GM10266 (cell line): ENCODE data around the gene MYO1H.
A peak's percentile ranks its signal among the peaks of the same experiment; 100 is the strongest.

Source experiments
- DNase-seq: peaks from one replicate; pipeline ENCODE4 v3.0.0; 2012; ENCODE audit errors: extremely low spot score
- TF ChIP-seq, protein P1 (sequence below): IDR thresholded peaks from 2 replicates; pipeline ENCODE4 v1.5.1; 2012; ENCODE audit warnings: mild to moderate bottlenecking, low read depth; ENCODE audit not compliant: control insufficient read depth, insufficient read depth; ENCODE audit errors: missing control alignments

Gene MYO1H

DNA sequence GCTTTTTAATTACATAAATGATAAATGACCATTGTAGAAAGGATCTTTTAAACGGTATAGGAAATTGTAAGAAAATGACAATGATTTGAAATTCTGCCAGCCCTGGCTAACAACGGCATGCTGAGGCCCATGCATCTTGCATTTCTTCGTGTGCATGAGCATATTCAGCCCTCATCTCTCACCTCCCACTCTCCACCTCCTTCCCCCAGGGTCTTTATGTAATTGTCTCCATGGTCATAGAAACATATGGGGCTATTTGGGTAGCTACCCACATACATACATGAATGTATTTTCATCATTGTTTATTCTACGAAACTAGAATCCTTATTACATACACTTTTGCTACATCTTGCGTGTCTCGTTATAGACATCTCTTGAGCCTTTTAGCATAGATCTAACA lies 4.5 kb downstream of the MYO1H start:
- TF ChIP-seq, protein P1, sequence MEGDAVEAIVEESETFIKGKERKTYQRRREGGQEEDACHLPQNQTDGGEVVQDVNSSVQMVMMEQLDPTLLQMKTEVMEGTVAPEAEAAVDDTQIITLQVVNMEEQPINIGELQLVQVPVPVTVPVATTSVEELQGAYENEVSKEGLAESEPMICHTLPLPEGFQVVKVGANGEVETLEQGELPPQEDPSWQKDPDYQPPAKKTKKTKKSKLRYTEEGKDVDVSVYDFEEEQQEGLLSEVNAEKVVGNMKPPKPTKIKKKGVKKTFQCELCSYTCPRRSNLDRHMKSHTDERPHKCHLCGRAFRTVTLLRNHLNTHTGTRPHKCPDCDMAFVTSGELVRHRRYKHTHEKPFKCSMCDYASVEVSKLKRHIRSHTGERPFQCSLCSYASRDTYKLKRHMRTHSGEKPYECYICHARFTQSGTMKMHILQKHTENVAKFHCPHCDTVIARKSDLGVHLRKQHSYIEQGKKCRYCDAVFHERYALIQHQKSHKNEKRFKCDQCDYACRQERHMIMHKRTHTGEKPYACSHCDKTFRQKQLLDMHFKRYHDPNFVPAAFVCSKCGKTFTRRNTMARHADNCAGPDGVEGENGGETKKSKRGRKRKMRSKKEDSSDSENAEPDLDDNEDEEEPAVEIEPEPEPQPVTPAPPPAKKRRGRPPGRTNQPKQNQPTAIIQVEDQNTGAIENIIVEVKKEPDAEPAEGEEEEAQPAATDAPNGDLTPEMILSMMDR, result no peak
- DNase-seq, result no peak

DNA sequence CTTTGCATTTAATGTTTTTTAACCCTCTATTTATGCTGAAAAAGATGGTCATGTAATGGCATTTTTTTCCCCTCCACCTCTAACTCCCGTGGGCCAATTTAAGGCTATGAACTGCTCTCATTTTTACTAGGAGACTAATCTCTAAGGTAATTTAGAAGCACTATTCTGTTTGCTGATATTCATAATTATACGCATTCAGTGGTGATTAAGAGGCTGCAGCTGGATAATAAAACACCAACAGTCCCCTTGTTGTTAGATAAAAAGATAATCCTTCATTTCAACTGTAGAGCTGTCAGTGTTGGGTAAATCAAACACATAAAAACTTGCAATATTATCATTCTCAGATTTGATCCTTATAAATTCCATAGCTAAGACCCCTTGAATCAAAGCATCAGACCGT lies 8.9 kb downstream of the MYO1H start:
- DNase-seq, result no peak
- TF ChIP-seq, protein P1, result no peak

DNA sequence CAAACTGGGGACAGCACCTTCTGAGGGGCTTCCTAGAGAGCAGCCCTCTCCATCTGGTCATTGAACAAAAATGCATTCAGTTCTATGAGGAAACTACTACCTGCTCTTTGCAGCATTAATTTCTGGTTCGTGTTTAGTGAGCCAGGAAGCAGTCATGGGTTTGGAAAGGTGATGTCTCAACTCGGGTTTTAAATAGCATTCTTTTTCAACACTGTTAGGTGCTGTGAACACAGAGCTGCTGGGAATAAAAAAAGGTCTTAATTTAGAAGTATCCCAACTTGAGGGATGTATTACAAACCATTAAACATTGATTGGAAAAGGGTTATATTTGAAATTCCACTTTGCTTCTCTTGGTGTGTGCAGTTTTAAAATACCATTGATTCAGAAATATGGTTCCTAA lies 9.3 kb downstream of the MYO1H start:
- DNase-seq, result no peak
- TF ChIP-seq, protein P1, result no peak

DNA sequence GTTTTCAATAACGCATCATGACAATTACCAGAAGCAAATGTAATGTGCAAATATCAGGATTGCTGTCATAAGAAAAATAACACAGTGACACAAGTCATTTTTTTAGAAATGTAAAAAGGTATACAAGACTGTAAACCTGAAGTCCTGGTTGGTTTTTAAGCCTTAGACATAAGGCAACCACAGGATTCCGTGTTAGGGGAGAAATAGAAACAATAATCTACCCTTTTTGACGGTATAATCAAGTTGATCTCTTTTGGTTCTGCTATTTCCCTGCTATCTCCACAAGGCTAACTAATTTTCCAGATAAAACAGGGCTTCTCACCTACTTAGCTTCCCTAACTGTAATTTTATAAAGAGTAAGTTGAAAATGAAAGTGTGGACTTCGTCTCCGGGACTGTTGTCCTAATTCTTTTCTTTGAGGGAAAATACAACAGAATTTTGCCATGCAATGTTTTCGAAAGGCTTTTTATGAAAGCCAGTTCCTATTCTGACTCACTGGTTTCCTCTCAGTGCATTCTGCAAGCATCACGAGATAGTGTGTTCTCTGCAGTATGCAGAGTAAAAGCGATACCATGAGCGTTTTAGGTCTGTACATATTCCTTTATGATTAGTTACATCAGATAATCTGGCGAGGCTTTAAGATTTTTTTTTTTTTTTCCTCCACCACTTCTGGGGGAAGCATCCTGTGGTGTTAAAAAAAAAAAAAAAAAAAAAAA lies 10.6 kb downstream of the MYO1H start:
- TF ChIP-seq, protein P1, result no peak

DNA sequence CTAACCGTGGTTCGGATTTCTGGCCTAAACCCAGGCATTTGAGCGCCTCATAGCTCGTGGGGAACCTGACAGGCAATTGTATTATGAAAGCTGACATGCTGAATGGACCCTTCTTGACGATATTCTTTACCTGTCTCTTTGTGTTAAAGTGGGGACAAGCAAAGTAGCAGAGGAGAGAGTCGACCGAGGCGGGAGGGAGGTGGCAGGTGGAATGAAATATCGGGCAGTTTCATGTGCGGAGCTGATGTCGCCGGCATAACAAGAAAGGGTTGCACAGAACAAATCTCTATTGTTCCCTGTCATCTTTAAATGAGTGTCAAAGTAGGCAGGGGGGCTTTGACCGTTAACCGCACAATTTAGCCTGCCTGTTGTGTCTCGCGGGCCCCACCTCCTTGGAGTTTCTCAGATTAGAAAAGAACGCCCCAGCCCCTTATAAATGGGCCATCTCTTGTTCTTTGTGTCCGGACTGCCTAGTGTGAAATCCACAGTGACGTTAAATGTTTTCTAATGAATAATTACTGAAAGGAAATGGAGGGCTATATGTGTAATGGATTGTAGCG lies 11.5 kb downstream of the MYO1H start:
- TF ChIP-seq, protein P1, result no peak
- DNase-seq, result no peak

More for the DNA sequence above, 10.6 kb downstream of the MYO1H start:
- peak; percentile 48 for DNase-seq

DNA sequence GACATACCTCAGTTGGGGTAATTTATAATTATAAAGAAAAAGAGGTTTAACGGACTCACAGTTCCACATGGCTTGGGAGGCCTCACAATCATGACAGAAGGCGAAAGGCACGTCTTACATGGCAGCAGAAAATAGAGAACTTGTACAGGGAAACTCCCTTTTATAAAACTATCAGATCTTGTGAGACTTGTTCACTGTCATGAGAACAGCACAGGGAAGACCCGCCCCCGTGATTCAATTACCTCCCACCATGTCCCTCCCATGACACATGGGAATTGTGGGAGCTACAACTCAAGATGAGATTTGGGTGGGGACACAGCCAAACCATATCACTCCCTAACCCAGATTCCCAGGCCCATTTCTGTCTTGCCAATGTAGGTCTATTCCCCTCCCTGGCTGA lies 22.1 kb downstream of the MYO1H start:
- TF ChIP-seq, protein P1, result no peak
- DNase-seq, result no peak

DNA sequence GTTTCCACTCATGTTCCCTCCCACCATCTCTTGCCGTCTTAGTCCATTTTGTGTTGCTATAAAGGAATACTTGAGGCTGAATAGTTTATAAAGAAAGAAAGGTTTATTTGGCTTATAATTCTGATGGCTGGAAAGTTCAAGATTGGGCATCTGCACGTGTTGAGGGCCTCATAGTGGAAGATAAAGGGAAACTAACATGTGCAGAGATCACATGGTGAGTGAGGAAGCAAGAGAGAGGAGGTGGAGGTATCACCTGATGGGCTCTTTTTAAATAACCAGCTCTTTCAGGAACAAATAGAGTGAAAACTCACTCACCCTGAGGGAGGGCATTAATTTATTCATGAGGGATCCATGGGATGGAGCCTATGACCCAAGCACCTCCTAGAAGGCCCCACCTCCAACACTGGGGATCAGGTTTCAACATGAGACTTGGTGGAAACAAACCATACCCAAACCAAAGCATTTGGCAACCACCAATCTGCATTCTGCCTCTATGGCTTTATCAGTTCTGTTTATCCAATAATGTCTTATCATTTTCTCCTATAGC lies 29.5 kb downstream of the MYO1H start:
- TF ChIP-seq, protein P1, result no peak
- DNase-seq, result no peak
